ENCODE data around the gene PCDHA10. TPM values are rescaled to one million over a fixed set of nuclear protein-coding genes. Genes with fewer than 3 reads are reported as not detected.
"Not testable (repeated sequence)": the region's sequence is repeated elsewhere in the genome, so short reads cannot be mapped to it uniquely, and the experiment has no call there.

PCDHA10 gene
- total RNA-seq, 2 donors from 2014 or later: 0.28 to 0.41 TPM

DNA sequence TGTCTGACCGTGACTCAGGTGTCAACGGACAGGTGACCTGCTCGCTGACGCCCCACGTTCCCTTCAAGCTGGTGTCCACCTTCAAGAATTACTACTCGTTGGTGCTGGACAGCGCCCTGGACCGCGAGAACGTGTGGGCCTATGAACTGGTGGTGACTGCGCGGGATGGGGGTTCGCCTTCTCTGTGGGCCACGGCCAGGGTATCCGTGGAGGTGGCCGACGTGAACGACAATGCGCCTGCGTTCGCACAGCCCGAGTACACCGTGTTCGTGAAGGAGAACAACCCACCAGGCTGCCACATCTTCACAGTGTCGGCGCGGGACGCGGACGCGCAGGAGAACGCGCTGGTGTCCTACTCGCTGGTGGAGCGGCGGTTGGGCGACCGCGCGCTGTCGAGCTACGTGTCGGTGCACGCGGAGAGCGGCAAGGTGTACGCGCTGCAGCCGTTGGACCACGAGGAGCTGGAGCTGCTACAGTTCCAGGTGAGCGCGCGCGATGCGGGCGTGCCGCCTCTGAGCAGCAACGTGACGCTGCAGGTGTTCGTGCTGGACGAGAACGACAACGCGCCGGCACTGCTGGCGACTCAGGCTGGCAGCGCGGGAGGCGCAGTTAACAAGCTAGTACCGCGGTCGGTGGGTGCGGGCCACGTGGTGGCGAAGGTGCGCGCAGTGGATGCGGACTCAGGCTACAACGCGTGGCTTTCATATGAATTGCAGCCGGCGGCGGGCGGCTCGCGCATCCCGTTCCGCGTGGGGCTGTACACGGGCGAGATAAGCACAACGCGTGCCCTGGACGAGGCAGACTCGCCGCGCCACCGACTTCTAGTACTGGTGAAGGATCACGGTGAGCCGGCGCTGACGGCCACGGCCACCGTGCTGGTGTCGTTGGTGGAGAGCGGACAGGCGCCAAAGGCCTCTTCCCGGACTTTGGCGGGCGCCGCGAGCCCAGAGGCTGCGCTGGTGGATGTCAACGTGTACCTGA, 14.8 kb downstream of the PCDHA10 start:
- H3K4me3 ChIP-seq: no peak overlapping the region
- TF ChIP-seq, protein P1, sequence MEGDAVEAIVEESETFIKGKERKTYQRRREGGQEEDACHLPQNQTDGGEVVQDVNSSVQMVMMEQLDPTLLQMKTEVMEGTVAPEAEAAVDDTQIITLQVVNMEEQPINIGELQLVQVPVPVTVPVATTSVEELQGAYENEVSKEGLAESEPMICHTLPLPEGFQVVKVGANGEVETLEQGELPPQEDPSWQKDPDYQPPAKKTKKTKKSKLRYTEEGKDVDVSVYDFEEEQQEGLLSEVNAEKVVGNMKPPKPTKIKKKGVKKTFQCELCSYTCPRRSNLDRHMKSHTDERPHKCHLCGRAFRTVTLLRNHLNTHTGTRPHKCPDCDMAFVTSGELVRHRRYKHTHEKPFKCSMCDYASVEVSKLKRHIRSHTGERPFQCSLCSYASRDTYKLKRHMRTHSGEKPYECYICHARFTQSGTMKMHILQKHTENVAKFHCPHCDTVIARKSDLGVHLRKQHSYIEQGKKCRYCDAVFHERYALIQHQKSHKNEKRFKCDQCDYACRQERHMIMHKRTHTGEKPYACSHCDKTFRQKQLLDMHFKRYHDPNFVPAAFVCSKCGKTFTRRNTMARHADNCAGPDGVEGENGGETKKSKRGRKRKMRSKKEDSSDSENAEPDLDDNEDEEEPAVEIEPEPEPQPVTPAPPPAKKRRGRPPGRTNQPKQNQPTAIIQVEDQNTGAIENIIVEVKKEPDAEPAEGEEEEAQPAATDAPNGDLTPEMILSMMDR (IDR thresholded peaks at IDR 0.05): no peak
- no peak for DNase-seq (ENCODE audit: low spot score)
- no peaks in the 10 kb centered on the region for H3K27me3 ChIP-seq (replicated peaks; ENCODE audit: insufficient read depth)
- no peak overlapping the region for H3K27ac ChIP-seq
- no peaks in the 10 kb centered on the region for H3K36me3 ChIP-seq
- no peak for ATAC-seq (ENCODE audit: insufficient number of reproducible peaks, low FRiP score, low read depth)
- H3K4me1 ChIP-seq (ENCODE audit: control insufficient read depth in 1 of 2, low read depth in 2 of 2): no peaks in the 10 kb centered on the region
- peaks cover 12% of the 10 kb centered on the region for H3K9me3 ChIP-seq

DNA sequence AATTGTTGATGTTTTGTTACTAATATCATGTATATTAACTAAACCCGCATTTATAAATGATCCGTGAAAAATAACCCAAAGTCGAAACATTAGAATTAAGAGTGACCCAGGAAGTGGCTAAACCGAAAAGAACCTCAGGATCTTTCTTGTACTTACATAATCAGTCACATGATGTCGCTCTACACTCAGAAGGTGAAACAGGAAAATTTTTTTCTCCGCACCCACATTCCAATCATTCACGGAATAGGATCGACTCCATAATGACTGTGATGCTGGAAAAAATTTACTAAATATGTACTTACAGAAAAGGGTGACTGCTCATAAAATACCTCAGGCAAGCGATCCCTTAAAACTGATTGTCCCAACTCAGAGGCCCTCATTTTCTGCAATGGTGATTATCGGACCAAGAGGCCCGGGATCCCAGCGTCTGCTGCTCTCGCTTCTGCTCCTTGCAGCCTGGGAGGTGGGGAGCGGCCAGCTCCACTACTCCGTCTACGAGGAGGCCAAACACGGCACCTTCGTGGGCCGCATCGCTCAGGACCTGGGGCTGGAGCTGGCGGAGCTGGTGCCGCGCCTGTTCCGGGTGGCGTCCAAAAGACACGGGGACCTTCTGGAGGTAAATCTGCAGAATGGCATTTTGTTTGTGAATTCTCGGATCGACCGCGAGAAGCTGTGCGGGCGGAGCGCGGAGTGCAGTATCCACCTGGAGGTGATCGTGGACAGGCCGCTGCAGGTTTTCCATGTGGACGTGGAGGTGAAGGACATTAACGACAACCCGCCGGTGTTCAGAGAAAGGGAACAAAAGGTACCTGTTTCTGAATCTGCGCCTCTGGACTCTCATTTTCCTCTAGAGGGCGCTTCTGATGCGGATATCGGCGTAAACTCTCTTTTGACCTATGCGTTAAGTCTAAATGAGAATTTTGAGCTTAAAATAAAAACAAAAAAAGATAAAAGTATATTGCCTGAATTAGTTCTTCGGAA, 19.7 kb downstream of the PCDHA10 start, which contains the start of gene PCDHA12:
Gene PCDHA12, plus strand, starts transcription at position 224 of the 981 bp plus-strand sequence. Its CDS starts 165 bp downstream, at position 389.
- no peak within 1 kb of the TSS for H3K27ac ChIP-seq
- DNase-seq (ENCODE audit: low spot score) (no peak), ATAC-seq (ENCODE audit: insufficient number of reproducible peaks, low FRiP score, low read depth) (no peak)
- H3K36me3 ChIP-seq: no peaks in the 10 kb centered on the region
- peaks cover 16% of the 10 kb centered on the region for H3K9me3 ChIP-seq
- H3K4me3 ChIP-seq: peak within 1 kb of the TSS; percentile 14
- H3K27me3 ChIP-seq (replicated peaks; ENCODE audit: insufficient read depth): no peaks in the 10 kb centered on the region
- no peaks in the 10 kb centered on the region for H3K4me1 ChIP-seq (ENCODE audit: control insufficient read depth in 1 of 2, low read depth in 2 of 2)
- TF ChIP-seq, protein P1 (IDR thresholded peaks at IDR 0.05): no peak

DNA sequence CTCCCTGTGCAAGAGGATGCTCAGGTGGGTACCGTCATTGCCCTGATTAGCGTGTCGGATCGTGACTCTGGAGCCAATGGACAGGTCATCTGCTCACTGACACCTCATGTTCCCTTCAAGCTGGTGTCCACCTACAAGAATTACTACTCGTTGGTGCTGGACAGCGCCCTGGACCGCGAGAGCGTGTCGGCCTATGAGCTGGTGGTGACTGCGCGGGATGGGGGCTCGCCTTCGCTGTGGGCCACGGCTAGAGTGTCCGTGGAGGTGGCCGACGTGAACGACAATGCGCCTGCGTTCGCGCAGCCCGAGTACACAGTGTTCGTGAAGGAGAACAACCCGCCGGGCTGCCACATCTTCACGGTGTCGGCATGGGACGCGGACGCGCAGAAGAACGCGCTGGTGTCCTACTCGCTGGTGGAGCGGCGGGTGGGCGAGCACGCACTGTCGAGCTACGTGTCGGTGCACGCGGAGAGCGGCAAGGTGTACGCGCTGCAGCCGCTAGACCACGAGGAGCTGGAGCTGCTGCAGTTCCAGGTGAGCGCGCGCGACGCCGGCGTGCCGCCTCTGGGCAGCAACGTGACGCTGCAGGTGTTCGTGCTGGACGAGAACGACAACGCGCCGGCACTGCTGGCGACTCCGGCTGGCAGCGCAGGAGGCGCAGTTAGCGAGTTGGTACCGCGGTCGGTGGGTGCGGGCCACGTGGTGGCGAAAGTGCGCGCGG, 21.0 kb downstream of the PCDHA10 start:
- H3K4me1 ChIP-seq (ENCODE audit: control insufficient read depth in 1 of 2, low read depth in 2 of 2); ATAC-seq (ENCODE audit: insufficient number of reproducible peaks, low FRiP score, low read depth); H3K27ac ChIP-seq; H3K36me3 ChIP-seq; H3K27me3 ChIP-seq (replicated peaks; ENCODE audit: insufficient read depth); H3K4me3 ChIP-seq; DNase-seq (ENCODE audit: low spot score): not testable (repeated sequence)
- H3K9me3 ChIP-seq: peaks cover 16% of the 10 kb centered on the region

DNA sequence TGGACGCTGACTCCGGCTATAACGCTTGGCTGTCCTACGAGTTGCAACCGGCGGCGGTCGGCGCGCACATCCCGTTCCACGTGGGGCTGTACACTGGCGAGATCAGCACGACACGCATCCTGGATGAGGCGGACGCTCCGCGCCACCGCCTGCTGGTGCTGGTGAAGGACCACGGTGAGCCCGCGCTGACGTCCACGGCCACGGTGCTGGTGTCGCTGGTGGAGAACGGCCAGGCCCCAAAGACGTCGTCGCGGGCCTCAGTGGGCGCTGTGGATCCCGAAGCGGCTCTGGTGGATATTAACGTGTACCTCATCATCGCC, 21.5 kb downstream of the PCDHA10 start:
- TF ChIP-seq, protein P1 (IDR thresholded peaks at IDR 0.05): no peak
- Histone ChIP-seq H3K4me1 (ENCODE audit: control insufficient read depth in 1 of 2, low read depth in 2 of 2) (no peaks in the 10 kb centered on the region), H3K4me3 (no peak overlapping the region), H3K27me3 (replicated peaks; ENCODE audit: insufficient read depth) (no peaks in the 10 kb centered on the region), H3K27ac (no peak overlapping the region), H3K36me3 (no peaks in the 10 kb centered on the region), H3K9me3 (peaks cover 20% of the 10 kb centered on the region)
- DNase-seq (ENCODE audit: low spot score) (no peak), ATAC-seq (ENCODE audit: insufficient number of reproducible peaks, low FRiP score, low read depth) (no peak)

DNA sequence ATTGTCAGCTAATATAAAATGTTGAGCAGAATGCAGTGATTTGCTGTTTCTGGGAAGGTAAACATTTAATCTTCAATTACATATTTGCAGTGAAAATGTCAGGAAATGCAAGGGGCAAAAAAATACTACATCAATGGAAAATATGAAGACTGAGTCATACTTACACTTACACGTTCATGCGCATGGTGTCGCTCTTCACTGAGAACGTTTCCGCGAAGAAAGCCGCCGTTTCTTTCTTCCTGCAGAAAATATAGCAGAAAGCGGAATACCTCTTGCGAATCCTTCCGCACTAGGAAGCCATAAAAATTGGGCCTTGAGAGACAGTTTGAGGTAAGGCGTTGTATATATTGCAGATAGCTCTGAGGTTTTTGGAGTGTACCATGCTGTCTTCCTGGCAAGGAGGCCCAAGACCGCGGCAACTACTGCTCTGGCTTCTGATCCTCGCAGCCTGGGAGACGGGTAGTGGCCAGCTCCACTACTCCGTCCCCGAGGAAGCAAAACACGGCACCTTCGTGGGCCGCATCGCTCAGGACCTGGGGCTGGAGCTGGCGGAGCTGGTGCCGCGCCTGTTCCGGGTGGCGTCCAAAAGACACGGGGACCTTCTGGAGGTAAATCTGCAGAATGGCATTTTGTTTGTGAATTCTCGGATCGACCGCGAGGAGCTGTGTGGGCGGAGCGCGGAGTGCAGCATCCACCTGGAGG, 26.3 kb downstream of the PCDHA10 start, which contains the start of gene PCDHA13:
Gene PCDHA13, plus strand, starts transcription at position 236 of the 702 bp plus-strand sequence. Its CDS starts 145 bp downstream, at position 381.
- no peak within 1 kb of the TSS for H3K27ac ChIP-seq
- no peaks in the 10 kb centered on the region for H3K27me3 ChIP-seq (replicated peaks; ENCODE audit: insufficient read depth)
- ATAC-seq (ENCODE audit: insufficient number of reproducible peaks, low FRiP score, low read depth): no peak
- H3K36me3 ChIP-seq: no peaks in the 10 kb centered on the region
- H3K4me3 ChIP-seq: peak within 1 kb of the TSS; percentile 7
- TF ChIP-seq, protein P1 (IDR thresholded peaks at IDR 0.05): no peak
- peaks cover 33% of the 10 kb centered on the region for H3K9me3 ChIP-seq
- H3K4me1 ChIP-seq (ENCODE audit: control insufficient read depth in 1 of 2, low read depth in 2 of 2): no peaks in the 10 kb centered on the region
- DNase-seq (ENCODE audit: low spot score): no peak
